IMR-90 (cell line): ENCODE measurements around the gene ROBO1.

Source experiments
- BHLHE40 ChIP-seq: fragments of 150-350 bp; IDR thresholded peaks from 2 replicates; pipeline ENCODE4 v1.6.1; 2016; ENCODE audit warnings: mild to moderate bottlenecking, low read depth, low read length
- CEBPB ChIP-seq: IDR thresholded peaks from 2 replicates; pipeline ENCODE4 v1.6.1; 2012; ENCODE audit warnings: low read depth, low read length, improper control_type of control experiment
- FOS ChIP-seq: fragments of 150-350 bp; IDR thresholded peaks from 2 replicates; pipeline ENCODE4 v1.6.1; 2016; ENCODE audit warnings: low read depth, low read length
- MAFK ChIP-seq: IDR thresholded peaks from 2 replicates; pipeline ENCODE4 v1.6.1; 2012; ENCODE audit warnings: low read depth, low read length, improper control_type of control experiment
- MAZ ChIP-seq: IDR thresholded peaks from 2 replicates; pipeline ENCODE4 v1.6.1; 2012; ENCODE audit warnings: low read depth, mild to moderate bottlenecking, low read length, improper control_type of control experiment, moderate library complexity, borderline replicate concordance
- MXI1 ChIP-seq: IDR thresholded peaks from 2 replicates; pipeline ENCODE4 v1.6.1; 2012; ENCODE audit warnings: low read depth, mild to moderate bottlenecking, low read length, moderate library complexity, borderline replicate concordance
- POLR2A ChIP-seq: IDR thresholded peaks from 2 replicates; pipeline ENCODE4 v1.6.1; 2012; ENCODE audit warnings: mild to moderate bottlenecking, low read depth, low read length
- RAD21 ChIP-seq: IDR thresholded peaks from 2 replicates; pipeline ENCODE4 v1.6.1; 2012; ENCODE audit warnings: low read length, improper control_type of control experiment
- RCOR1 ChIP-seq: IDR thresholded peaks from 2 replicates; pipeline ENCODE4 v1.6.1; 2012; ENCODE audit warnings: mild to moderate bottlenecking, low read length, improper control_type of control experiment; ENCODE audit not compliant: insufficient replicate concordance
- RFX5 ChIP-seq: IDR thresholded peaks from 2 replicates; pipeline ENCODE4 v1.8.0; 2012; ENCODE audit warnings: low read depth, mild to moderate bottlenecking, low read length, moderate library complexity
- SMC3 ChIP-seq: fragments of 150-350 bp; IDR thresholded peaks from 2 replicates; pipeline ENCODE4 v1.6.1; 2016; ENCODE audit warnings: low read depth, mild to moderate bottlenecking, antibody characterized with exemption, low read length, moderate library complexity
- TF ChIP-seq, protein P1 (sequence below): conservative IDR thresholded peaks from 2 replicates; pipeline ENCODE4 v1.5.1; 2012; ENCODE audit warnings: mild to moderate bottlenecking, low read depth, low read length, improper control_type of control experiment
- TF ChIP-seq, protein P2 (sequence below): fragments of 150-350 bp; IDR thresholded peaks from 2 replicates; pipeline ENCODE4 v1.6.1; 2017; ENCODE audit warnings: mild to moderate bottlenecking, antibody characterized with exemption, low read length, low read depth
- TF ChIP-seq, protein P3 (sequence below): fragments of 150-350 bp; IDR thresholded peaks from 2 replicates; pipeline ENCODE4 v1.6.1; 2016; ENCODE audit warnings: low read depth, mild to moderate bottlenecking, low read length, moderate library complexity, borderline replicate concordance

DNA sequence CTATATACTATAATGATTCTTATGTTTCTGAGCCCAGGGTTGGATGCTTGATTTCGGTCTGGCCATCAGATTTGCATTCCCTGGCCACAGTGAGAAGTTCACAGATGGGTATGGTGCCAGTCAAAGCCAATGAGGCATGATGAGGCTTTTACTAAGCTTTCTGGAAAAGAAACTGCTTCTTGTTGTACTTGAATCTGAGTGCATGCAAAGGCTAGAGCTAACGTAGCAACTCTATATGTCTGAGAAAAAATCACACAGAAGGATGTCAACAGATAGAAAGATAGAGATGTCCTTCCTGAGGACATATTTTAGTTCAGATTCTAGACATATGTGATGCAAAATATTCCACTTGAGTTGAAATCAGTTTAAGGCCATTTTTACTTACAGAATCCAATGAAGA is 608.1 kb downstream of the ROBO1 start:
- TF ChIP-seq, protein P1, sequence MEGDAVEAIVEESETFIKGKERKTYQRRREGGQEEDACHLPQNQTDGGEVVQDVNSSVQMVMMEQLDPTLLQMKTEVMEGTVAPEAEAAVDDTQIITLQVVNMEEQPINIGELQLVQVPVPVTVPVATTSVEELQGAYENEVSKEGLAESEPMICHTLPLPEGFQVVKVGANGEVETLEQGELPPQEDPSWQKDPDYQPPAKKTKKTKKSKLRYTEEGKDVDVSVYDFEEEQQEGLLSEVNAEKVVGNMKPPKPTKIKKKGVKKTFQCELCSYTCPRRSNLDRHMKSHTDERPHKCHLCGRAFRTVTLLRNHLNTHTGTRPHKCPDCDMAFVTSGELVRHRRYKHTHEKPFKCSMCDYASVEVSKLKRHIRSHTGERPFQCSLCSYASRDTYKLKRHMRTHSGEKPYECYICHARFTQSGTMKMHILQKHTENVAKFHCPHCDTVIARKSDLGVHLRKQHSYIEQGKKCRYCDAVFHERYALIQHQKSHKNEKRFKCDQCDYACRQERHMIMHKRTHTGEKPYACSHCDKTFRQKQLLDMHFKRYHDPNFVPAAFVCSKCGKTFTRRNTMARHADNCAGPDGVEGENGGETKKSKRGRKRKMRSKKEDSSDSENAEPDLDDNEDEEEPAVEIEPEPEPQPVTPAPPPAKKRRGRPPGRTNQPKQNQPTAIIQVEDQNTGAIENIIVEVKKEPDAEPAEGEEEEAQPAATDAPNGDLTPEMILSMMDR = no peak
- TF ChIP-seq POLR2A (no peak), RAD21 (no peak), SMC3 (no peak), RCOR1 (no peak), CEBPB (no peak), FOS (no peak), BHLHE40 (no peak), MAZ (no peak), MXI1 (no peak), RFX5 (no peak), MAFK (no peak)
- TF ChIP-seq, protein P2, sequence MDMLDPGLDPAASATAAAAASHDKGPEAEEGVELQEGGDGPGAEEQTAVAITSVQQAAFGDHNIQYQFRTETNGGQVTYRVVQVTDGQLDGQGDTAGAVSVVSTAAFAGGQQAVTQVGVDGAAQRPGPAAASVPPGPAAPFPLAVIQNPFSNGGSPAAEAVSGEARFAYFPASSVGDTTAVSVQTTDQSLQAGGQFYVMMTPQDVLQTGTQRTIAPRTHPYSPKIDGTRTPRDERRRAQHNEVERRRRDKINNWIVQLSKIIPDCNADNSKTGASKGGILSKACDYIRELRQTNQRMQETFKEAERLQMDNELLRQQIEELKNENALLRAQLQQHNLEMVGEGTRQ = no peak
- TF ChIP-seq, protein P3, sequence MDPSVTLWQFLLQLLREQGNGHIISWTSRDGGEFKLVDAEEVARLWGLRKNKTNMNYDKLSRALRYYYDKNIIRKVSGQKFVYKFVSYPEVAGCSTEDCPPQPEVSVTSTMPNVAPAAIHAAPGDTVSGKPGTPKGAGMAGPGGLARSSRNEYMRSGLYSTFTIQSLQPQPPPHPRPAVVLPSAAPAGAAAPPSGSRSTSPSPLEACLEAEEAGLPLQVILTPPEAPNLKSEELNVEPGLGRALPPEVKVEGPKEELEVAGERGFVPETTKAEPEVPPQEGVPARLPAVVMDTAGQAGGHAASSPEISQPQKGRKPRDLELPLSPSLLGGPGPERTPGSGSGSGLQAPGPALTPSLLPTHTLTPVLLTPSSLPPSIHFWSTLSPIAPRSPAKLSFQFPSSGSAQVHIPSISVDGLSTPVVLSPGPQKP = no peak
